Central memory CD8-positive, alpha-beta T cell (primary cell): Measurements from ENCODE around the gene SUPT7L.

Experiments
- ATAC-seq: fragments of 150-1000 bp; cut with Tn5 transposase; replicated peaks from 2 replicates; pipeline ENCODE4 v1.10.0; 2022; ENCODE audit warnings: mild to moderate bottlenecking, moderate FRiP score, moderate number of reproducible peaks; ENCODE audit not compliant: poor library complexity, severe bottlenecking; ENCODE audit errors: extremely low read depth
- DNase-seq, 2 donors: peaks; one replicate each; pipeline ENCODE4 v3.0.0; 2021; ENCODE audit warnings: low spot score in 2 of 2
- H3K27ac Mint-ChIP-seq: one replicate; pipeline ENCODE4 v1.8.0; 2022; ENCODE audit warnings: low read depth, mild to moderate bottlenecking, moderate library complexity, mixed read lengths
- H3K27me3 Mint-ChIP-seq: one replicate; pipeline ENCODE4 v1.8.0; 2022; ENCODE audit warnings: mixed read lengths
- H3K36me3 Mint-ChIP-seq: one replicate; pipeline ENCODE4 v1.8.0; 2022; ENCODE audit warnings: mild to moderate bottlenecking, moderate library complexity, mixed read lengths; ENCODE audit not compliant: insufficient read depth
- H3K4me1 Mint-ChIP-seq: one replicate; pipeline ENCODE4 v1.8.0; 2022; ENCODE audit warnings: mixed read lengths
- H3K4me3 Mint-ChIP-seq: one replicate; pipeline ENCODE4 v1.8.0; 2022; ENCODE audit warnings: mild to moderate bottlenecking, moderate library complexity, mixed read lengths
- H3K9me3 Mint-ChIP-seq: one replicate; pipeline ENCODE4 v1.8.0; 2022; ENCODE audit warnings: mixed read lengths

The SUPT7L gene

DNA sequence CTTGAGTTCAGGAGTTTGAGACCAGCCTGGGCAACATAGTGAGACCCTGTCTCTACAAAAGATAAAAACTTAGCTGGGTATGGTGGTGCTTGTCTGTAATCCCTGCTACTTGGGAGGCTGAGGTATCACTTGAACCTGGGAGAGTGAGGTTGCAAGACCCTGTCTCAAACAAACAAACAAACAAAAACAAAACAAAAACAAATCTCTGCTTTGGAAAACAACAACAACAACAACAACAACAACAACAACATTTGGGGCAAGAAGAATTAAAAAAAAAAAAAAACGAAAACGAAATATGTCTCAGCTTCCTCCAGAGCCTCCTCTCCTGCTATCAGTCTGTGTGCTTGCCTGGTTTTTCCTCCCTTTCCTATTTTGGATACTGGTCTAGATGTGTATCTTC is 17.2 kb upstream of the SUPT7L start:
- Mint-ChIP-seq H3K36me3 (peaks cover 32% of the 10 kb centered on the region), H3K4me1 (peaks cover 19% of the 10 kb centered on the region), H3K9me3 (no peaks in the 10 kb centered on the region), H3K27me3 (no peaks in the 10 kb centered on the region), H3K4me3 (no peak overlapping the region), H3K27ac (no peak overlapping the region)
- DNase-seq = no peak
- no peak for ATAC-seq

DNA sequence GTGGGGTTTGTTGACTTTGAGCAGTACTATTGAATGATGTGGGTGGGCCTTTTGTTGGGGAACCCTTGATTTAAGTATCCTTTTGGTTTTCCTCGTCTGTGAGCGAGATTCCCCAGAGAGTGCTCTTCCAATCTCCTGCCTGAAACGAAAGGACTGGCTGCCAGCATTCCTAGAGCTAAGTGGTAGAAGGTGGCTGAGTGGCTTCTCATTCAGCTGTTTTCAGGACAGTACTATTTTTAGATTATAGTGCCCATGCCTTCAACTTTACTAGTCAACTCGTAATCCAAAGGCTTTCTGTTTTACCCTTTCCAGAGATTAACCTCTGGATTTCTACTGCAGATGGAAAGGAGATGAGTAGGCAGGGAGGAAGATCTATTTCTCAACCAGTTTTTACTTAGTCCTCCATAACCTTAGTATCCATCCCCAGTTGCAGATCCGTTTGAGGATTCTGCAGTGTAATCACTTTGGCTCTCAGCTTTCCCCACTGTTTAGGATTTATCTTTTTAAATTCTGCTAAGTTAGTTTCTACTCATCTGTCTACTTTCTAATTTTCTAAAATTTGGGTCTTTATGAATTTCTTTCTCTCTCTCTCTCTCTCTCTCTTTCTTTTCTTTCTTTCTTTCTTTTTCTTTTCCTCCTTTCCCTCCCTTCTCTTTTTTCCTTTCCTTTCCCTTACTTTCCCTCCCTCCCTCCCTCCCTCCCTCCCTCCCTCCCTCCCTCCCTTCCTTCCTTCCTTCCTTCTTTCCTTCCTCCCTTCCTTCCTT is 9.5 kb upstream of the SUPT7L start:
- Mint-ChIP-seq H3K27ac (no peak overlapping the region), H3K36me3 (peaks cover 72% of the 10 kb centered on the region), H3K27me3 (no peaks in the 10 kb centered on the region), H3K4me3 (no peak overlapping the region), H3K4me1 (peaks cover 21% of the 10 kb centered on the region), H3K9me3 (no peaks in the 10 kb centered on the region)
- DNase-seq (no peak), ATAC-seq (no peak)

DNA sequence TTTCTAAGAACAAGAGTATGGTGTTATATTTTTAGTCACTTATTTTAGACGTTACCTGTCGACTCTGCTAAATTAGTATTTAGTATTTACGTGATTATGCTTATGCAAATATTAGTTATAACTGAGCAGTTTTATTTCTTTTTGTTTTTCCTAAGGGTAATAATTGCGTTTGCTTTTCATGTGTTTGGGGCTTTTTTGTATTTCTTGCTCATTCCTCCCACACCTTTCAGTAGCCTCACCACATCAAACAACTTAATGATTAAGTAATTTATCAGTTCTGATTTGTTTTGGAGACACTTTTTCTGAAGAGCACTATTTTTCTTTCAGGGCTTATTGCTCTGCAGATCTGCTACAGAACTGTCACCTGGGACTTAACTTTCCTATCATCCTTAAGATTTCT is 7.8 kb upstream of the SUPT7L start:
- ATAC-seq = no peak
- H3K36me3 Mint-ChIP-seq = peaks cover 74% of the 10 kb centered on the region
- DNase-seq = no peak
- H3K4me3 Mint-ChIP-seq = no peak overlapping the region
- no peak overlapping the region for H3K27ac Mint-ChIP-seq
- no peaks in the 10 kb centered on the region for H3K9me3 Mint-ChIP-seq
- peaks cover 21% of the 10 kb centered on the region for H3K4me1 Mint-ChIP-seq
- H3K27me3 Mint-ChIP-seq = no peaks in the 10 kb centered on the region

DNA sequence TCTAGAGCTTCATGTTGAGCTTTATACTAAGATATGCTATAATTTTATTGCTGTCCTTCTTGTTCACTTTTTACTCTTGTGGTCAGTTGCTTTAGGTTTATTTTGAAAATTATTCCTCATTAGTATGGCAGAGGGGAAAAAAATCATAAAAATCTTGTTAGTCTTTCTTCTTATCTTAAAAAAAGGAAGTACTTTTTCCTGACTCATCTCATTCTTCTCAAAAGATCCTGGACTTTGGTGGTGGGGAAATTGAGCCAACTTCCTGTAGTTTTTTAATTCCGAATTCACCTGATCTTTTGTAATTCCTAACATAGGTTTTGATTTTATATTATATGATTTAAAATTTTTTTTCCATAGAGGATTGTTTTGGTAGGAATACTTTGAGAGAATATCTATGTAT is 4.0 kb upstream of the SUPT7L start:
- DNase-seq = no peak
- no peak for ATAC-seq
- no peak overlapping the region for H3K4me3 Mint-ChIP-seq
- H3K4me1 Mint-ChIP-seq = peaks cover 36% of the 10 kb centered on the region
- H3K9me3 Mint-ChIP-seq = no peaks in the 10 kb centered on the region
- peaks cover 70% of the 10 kb centered on the region for H3K36me3 Mint-ChIP-seq
- no peaks in the 10 kb centered on the region for H3K27me3 Mint-ChIP-seq
- H3K27ac Mint-ChIP-seq = no peak overlapping the region

DNA sequence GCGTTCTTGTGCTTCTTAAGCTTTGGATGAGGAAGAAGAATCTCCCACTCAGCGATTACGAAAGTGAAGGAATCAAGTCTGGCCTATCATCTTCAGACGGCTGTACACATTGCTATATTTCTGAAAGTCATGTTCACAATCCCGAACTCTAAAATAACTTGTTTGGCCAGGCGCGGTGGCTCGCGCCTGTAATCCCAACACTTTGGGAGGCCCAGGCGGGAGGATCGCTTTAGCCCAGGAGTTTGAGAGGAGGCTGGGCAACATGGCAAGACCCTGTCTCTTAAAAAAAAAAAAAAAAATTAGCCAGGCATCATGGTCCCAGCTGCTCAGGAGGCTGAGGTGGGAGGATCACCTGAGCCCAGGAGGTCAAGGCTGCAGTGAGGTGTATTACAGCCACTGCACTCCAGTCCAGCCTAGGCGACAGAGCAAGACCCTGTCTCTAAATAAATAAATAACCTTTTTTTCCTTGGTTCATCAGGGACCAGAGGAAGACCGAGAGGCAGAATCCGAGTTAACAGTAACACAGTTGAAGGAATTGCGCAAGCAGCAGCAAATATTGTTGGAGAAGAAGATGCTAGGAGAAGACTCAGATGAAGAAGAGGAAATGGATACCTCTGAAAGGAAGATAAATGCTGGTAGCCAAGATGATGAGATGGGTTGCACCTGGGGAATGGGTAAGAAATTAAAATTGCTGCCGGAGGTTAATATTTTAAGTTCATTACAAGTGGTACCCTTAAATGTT is 1.4 kb upstream of the SUPT7L start:
- DNase-seq (no peak), ATAC-seq (no peak)
- Mint-ChIP-seq H3K36me3 (peaks cover 69% of the 10 kb centered on the region), H3K27me3 (no peaks in the 10 kb centered on the region), H3K4me1 (peaks cover 38% of the 10 kb centered on the region), H3K27ac (peak overlapping the region; percentile 98), H3K9me3 (no peaks in the 10 kb centered on the region), H3K4me3 (peak overlapping the region; percentile 99)

DNA sequence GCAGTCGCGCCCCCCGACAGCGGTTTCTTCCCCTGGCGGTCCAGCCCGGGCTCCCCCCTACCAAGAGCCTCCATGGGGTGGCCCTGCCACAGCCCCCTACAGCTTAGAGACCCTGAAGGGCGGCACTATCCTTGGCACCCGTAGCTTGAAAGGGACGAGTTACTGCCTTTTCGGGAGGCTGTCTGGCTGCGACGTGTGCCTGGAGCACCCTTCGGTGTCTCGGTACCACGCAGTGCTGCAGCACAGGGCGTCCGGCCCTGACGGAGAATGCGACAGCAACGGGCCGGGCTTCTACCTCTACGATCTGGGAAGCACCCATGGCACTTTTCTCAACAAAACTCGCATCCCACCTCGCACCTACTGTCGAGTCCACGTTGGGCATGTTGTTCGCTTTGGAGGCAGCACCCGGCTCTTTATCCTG is 750 bp upstream of the SUPT7L start:
- Mint-ChIP-seq H3K36me3 (peaks cover 72% of the 10 kb centered on the region), H3K9me3 (no peaks in the 10 kb centered on the region), H3K4me1 (peaks cover 44% of the 10 kb centered on the region), H3K27ac (peak overlapping the region; percentile 98), H3K27me3 (no peaks in the 10 kb centered on the region), H3K4me3 (peak overlapping the region; percentile 99)
- ATAC-seq (peak; percentile 14), DNase-seq (no peak)

DNA sequence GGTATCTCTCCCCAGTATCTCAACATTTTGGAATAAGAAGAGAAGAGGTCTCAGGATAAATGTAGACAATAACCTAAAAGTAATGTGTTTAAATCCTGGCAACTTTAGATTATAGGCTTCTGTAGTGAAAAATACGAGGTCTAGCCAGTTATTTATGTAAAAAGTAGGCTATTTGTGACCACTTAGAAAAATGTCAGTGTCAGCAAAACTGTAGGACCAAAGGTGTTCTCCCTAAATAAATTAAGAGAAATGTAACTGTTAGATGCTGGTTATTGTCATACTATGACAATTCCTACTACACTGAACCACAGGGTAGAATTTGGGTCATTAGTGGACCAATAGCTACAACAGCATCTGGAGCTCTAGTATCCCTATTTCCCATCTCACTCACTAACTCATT is 2.0 kb downstream of the SUPT7L start:
- peaks cover 46% of the 10 kb centered on the region for H3K4me1 Mint-ChIP-seq
- peak overlapping the region; percentile 55 for H3K27ac Mint-ChIP-seq
- ATAC-seq (no peak), DNase-seq (no peak)
- H3K36me3 Mint-ChIP-seq = peaks cover 57% of the 10 kb centered on the region
- H3K4me3 Mint-ChIP-seq = peak overlapping the region; percentile 18
- no peaks in the 10 kb centered on the region for H3K9me3 Mint-ChIP-seq
- H3K27me3 Mint-ChIP-seq = no peaks in the 10 kb centered on the region

DNA sequence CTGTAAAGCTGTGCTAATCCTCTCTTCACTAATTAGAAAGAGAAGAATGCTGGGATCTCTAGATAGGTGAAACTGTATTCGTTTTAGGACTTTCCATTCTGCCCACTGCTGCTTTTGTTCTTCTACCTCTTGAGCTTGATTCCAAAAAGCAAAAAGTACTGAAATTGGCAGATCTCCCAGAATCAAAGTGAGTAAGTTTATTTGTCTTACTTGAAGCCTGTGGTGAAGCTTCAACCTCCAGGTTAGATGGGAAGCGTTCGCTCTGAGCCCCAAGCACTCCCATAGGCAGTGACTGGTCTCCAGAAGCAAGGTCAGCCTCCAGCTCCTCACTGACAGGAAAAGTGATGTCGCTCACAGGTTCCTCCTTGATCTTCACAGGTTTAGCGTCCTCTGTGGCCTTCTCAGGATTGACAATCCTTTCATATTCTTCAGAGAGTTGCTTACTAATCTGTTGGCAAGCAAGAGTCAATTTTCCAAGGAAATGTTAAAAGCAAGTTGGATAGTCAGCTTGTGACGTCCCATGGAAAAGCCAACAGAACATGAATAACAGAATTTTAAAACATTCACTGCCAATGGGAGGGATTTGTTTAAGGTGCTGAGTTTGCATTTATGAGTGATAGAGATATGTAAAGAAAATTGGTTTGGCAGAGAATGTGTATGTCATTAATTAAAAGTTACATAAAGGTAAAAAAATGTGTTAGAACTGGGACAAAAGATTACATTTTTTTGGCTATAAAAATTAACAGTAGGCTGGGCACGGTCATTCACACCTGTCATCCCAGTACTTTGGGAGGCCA is 8.1 kb downstream of the SUPT7L start:
- ATAC-seq (no peak), DNase-seq (no peak)
- no peak overlapping the region for H3K4me3 Mint-ChIP-seq
- H3K27ac Mint-ChIP-seq = no peak overlapping the region
- H3K9me3 Mint-ChIP-seq = no peaks in the 10 kb centered on the region
- peaks cover 53% of the 10 kb centered on the region for H3K36me3 Mint-ChIP-seq
- peaks cover 13% of the 10 kb centered on the region for H3K4me1 Mint-ChIP-seq
- H3K27me3 Mint-ChIP-seq = no peaks in the 10 kb centered on the region

DNA sequence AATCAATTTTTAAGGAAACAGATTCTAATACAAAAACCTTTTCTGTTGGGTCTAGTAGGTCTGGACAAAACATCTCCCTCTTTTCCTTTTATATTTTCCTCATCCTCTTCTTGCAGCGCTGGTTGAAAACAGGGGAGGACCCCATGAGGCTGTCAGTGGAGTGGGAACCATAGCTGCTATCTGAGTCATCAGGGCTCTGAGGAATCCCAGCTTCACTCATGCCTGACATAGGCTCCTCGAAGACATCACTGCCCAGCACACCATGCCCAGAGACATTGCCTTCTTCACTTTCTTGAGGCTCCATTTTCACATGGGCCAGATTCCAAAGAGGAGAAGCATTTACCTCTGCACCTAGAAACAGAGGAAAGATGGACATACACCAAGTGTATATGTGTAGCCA is 10.0 kb downstream of the SUPT7L start:
- Mint-ChIP-seq H3K27ac (no peak overlapping the region), H3K4me1 (peaks cover 5% of the 10 kb centered on the region), H3K36me3 (peaks cover 52% of the 10 kb centered on the region), H3K9me3 (no peaks in the 10 kb centered on the region), H3K4me3 (no peak overlapping the region), H3K27me3 (no peaks in the 10 kb centered on the region)
- DNase-seq (no peak), ATAC-seq (no peak)

DNA sequence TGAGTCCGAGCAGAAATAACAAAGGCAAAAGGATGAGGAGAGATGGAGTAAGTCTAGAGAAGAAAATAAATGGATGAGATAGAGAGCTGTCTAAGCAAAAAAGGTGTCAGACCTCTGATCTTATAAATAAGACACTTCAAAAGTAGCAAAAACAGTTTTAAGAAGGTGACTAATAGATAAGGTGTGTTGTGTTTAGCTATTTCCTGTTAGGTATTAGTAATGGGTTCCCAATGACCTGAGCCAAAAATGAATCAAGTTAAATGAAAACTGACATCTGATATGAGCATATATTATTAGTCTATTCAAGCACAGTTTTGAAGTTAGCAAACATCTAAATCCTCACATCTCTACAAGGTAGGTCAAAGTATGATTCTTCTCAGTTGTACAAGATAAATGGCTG is 10.6 kb downstream of the SUPT7L start:
- ATAC-seq (no peak), DNase-seq (no peak)
- H3K4me3 Mint-ChIP-seq = no peak overlapping the region
- peaks cover 58% of the 10 kb centered on the region for H3K36me3 Mint-ChIP-seq
- H3K4me1 Mint-ChIP-seq = peaks cover 5% of the 10 kb centered on the region
- no peaks in the 10 kb centered on the region for H3K9me3 Mint-ChIP-seq
- H3K27me3 Mint-ChIP-seq = no peaks in the 10 kb centered on the region
- H3K27ac Mint-ChIP-seq = no peak overlapping the region

DNA sequence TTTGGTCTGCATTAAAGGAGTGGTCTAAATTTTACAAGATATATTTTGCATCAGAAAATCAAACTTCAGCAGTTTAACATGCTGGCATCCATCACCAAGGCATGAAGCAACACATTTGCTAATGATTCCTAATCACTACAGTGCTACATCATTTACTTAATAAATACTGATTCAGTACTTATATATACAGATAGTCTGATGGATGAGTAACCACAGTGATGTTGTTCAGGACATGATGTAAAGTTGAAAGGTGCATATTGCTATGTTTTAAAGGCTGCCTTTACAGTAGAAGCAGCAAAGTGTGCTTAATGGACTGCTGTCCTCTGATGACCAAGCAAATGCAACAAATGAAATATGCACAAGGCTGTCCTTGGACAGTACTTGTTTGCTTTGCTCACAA is 11.1 kb downstream of the SUPT7L start:
- Mint-ChIP-seq H3K36me3 (peaks cover 61% of the 10 kb centered on the region), H3K27ac (no peak overlapping the region), H3K9me3 (no peaks in the 10 kb centered on the region), H3K27me3 (no peaks in the 10 kb centered on the region), H3K4me3 (no peak overlapping the region), H3K4me1 (peaks cover 5% of the 10 kb centered on the region)
- DNase-seq (no peak), ATAC-seq (no peak)

DNA sequence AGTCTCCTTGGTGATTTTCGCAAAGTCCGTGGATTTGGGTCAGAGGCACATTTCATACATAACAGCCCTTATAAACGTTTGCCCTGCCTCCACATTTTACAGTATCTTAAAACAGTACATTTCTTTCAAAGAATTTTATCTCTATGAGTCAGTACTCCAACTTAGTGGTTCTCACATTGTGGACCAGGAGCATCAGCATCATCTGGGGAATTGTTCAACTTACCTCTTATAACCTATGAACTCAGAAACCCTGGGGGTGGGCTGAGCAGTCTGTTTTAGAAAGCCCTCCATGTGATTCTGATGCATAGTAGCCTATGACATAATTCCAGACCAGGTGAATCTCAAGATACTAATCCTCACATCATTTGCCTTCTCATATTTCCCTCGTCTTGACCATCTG is 12.4 kb downstream of the SUPT7L start:
- no peak for DNase-seq
- no peak overlapping the region for H3K27ac Mint-ChIP-seq
- no peaks in the 10 kb centered on the region for H3K27me3 Mint-ChIP-seq
- no peak for ATAC-seq
- no peaks in the 10 kb centered on the region for H3K9me3 Mint-ChIP-seq
- H3K36me3 Mint-ChIP-seq = peaks cover 65% of the 10 kb centered on the region
- peaks cover 5% of the 10 kb centered on the region for H3K4me1 Mint-ChIP-seq
- H3K4me3 Mint-ChIP-seq = no peak overlapping the region
